MM.1S (cell line): Measurements from ENCODE around the gene SGMS1.

Experiments
- CTCF ChIP-seq: fragments of 300-600 bp; sonication (generic); IDR thresholded peaks from 2 replicates; pipeline ENCODE4 v1.5.1; 2016; ENCODE audit warnings: antibody characterized with exemption, low read length, mixed read lengths
- EZH2phosphoT487 ChIP-seq: fragments of 300-600 bp; sonication (generic); IDR thresholded peaks from 2 replicates; pipeline ENCODE4 v1.6.1; 2018; ENCODE audit warnings: antibody characterized with exemption, low read length

DNA sequence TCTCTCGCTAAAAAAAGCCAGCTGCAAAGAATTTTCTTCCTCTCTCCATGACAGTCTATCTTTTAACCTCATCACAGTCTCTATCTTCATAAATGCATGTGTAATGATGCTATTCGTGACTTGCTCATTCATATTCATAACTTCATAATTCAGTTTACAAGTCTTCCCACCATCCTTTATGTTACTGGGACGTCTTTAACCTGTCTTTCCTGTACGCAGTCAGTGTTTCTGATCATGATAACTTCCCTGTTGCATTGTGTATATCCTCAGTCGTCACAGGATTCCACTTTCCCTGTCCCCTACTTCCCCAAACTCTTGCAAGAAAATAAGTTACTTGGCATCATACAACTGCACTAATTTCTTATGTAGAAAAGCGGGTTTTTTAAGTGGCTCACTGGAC lies 206.9 kb downstream of the SGMS1 start:
- TF ChIP-seq CTCF (no peak), EZH2phosphoT487 (no peak)
